H1 (cell line): ENCODE data around the gene ZGRF1. TPM values are rescaled to one million over a fixed set of nuclear protein-coding genes. Genes with fewer than 3 reads are reported as not detected.

Experiments used
- CTCF ChIA-PET: fragments of 300-600 bp; sonication (Branson Sonifier 250); formaldehyde crosslinking; loops from one replicate; lab custom pipeline; 2021; ENCODE audit not compliant: partially characterized antibody; lab: Charles Lee
- POLR2A ChIA-PET: fragments of 300-600 bp; sonication (Branson Sonifier 250); formaldehyde crosslinking; loops from one replicate; lab custom pipeline; 2021; ENCODE audit warnings: inconsistent platforms; ENCODE audit not compliant: partially characterized antibody; lab: Charles Lee
- DNase-seq, 2 experiments: peaks; one replicate each; pipeline versions ENCODE4 v3.0.0 to v3.0.0-alpha.2; 2010 to 2022; ENCODE audit warnings: low spot score in 2 of 2, low read depth in 1 of 2, mixed read lengths in 1 of 2
- FAIRE-seq: peaks from 2 replicates; lab custom pipeline; 2011; peaks lifted over from hg19 to GRCh38; lab: Jason Lieb, UNC
- H2AFZ ChIP-seq: 2 replicates; pipeline ENCODE4 v1.8.1; 2012; ENCODE audit warnings: low read length, inconsistent platforms
- H2AK5ac ChIP-seq: 2 replicates; pipeline ENCODE4 v1.6.1; 2013; ENCODE audit warnings: low read depth, low read length
- H2BK120ac ChIP-seq: replicated peaks from 2 replicates; pipeline ENCODE3; 2013; ENCODE audit warnings: low read depth, low read length, inconsistent platforms
- H2BK12ac ChIP-seq: 2 replicates; pipeline ENCODE4 v1.6.1; 2013; ENCODE audit warnings: low read depth, low read length
- H2BK15ac ChIP-seq: 2 replicates; pipeline ENCODE4 v1.6.1; 2013; ENCODE audit warnings: low read length
- H2BK20ac ChIP-seq: 2 replicates; pipeline ENCODE4 v1.6.1; 2013; ENCODE audit warnings: low read length
- H2BK5ac ChIP-seq: 2 replicates; pipeline ENCODE4 v1.6.1; 2013; ENCODE audit warnings: low read depth, low read length
- H3K14ac ChIP-seq: 2 replicates; pipeline ENCODE4 v1.6.1; 2013; ENCODE audit warnings: inconsistent platforms; ENCODE audit not compliant: insufficient read length
- H3K18ac ChIP-seq: 2 replicates; pipeline ENCODE4 v1.6.1; 2013; ENCODE audit warnings: low read length; ENCODE audit errors: extremely low read depth
- H3K23ac ChIP-seq: 2 replicates; pipeline ENCODE4 v1.6.1; 2013; ENCODE audit warnings: inconsistent platforms; ENCODE audit not compliant: insufficient read length
- H3K23me2 ChIP-seq: 2 replicates; pipeline ENCODE4 v1.6.1; 2013; ENCODE audit warnings: low read depth, low read length
- H3K27ac ChIP-seq: 2 replicates; pipeline ENCODE4 v1.6.1; 2011; ENCODE audit warnings: low read depth, low read length, inconsistent platforms
- H3K27me3 ChIP-seq, 4 experiments: replicated peaks in 1 of 4; 1 replicate in 1 of 4; 2 replicates in 3 of 4; pipeline versions ENCODE4 v1.6.1 to v1.8.1; 2011 to 2013; ENCODE audit warnings: low read length in 3 of 4, mild to moderate bottlenecking in 3 of 4, inconsistent platforms in 2 of 4, mixed read lengths in 2 of 4, moderate library complexity in 1 of 4; ENCODE audit not compliant: control insufficient read depth in 3 of 4, insufficient read depth in 3 of 4; ENCODE audit errors: extremely low read depth in 1 of 4
- H3K36me3 ChIP-seq, 4 experiments: 2 replicates each; pipeline versions ENCODE4 v1.6.1 to v1.8.1; 2011 to 2013; ENCODE audit warnings: mild to moderate bottlenecking in 4 of 4, low read length in 3 of 4, moderate library complexity in 2 of 4, control low read depth in 1 of 4, inconsistent platforms in 1 of 4; ENCODE audit not compliant: insufficient read depth in 4 of 4, control insufficient read depth in 2 of 4
- H3K4ac ChIP-seq: replicated peaks from 2 replicates; pipeline ENCODE3; 2013; ENCODE audit warnings: low read length, low read depth, mixed read lengths, inconsistent platforms; ENCODE audit not compliant: insufficient read length
- H3K4me1 ChIP-seq, 4 experiments: replicated peaks in 1 of 4; 1 replicate in 1 of 4; 2 replicates in 3 of 4; pipeline versions ENCODE4 v1.6.1 to v1.8.1; 2011 to 2013; ENCODE audit warnings: low read length in 3 of 4, inconsistent platforms in 2 of 4, mixed read lengths in 1 of 4; ENCODE audit not compliant: insufficient read depth in 4 of 4, control insufficient read depth in 3 of 4
- H3K4me2 ChIP-seq, 2 experiments: 2 replicates each; pipeline versions ENCODE4 v1.6.1 to v1.8.1; 2011 to 2013; ENCODE audit warnings: low read depth in 2 of 2, low read length in 2 of 2, control low read depth in 1 of 2, inconsistent platforms in 1 of 2, mild to moderate bottlenecking in 1 of 2; ENCODE audit not compliant: insufficient read depth in 1 of 2
- H3K4me3 ChIP-seq, 4 experiments: fragments of 200-600, 300-600 bp in 1 of 4; sonication (generic), shearing (Covaris generic), sonication (Bioruptor Twin) in 1 of 4; 2 replicates each; pipeline versions ENCODE4 v1.5.1 to v1.8.1; 2011 to 2016; ENCODE audit warnings: low read length in 4 of 4, low read depth in 3 of 4, control low read depth in 2 of 4, inconsistent platforms in 2 of 4, mild to moderate bottlenecking in 2 of 4, mixed read lengths in 1 of 4, moderate library complexity in 1 of 4; ENCODE audit not compliant: insufficient read depth in 2 of 4; ENCODE audit errors: extremely low read depth in 1 of 4
- H3K56ac ChIP-seq: replicated peaks from 2 replicates; pipeline ENCODE3; 2013; ENCODE audit warnings: low read depth, mild to moderate bottlenecking, mixed read lengths, low read length, inconsistent platforms; ENCODE audit not compliant: insufficient read length
- H3K79me1 ChIP-seq: 2 replicates; pipeline ENCODE4 v1.6.1; 2013; ENCODE audit warnings: low read depth, low read length, control low read depth
- H3K79me2 ChIP-seq, 2 experiments: 2 replicates each; pipeline versions ENCODE4 v1.6.1 to v1.8.1; 2012 to 2013; ENCODE audit warnings: low read length in 2 of 2, mild to moderate bottlenecking in 2 of 2, inconsistent platforms in 1 of 2; ENCODE audit not compliant: insufficient read depth in 2 of 2, control insufficient read depth in 1 of 2
- H3K9ac ChIP-seq, 4 experiments: replicated peaks in 1 of 4; 1 replicate in 1 of 4; 2 replicates in 3 of 4; pipeline versions ENCODE4 v1.6.1 to v1.8.1; 2011 to 2013; ENCODE audit warnings: low read depth in 3 of 4, low read length in 3 of 4, control low read depth in 2 of 4, mild to moderate bottlenecking in 2 of 4, moderate library complexity in 2 of 4, inconsistent platforms in 1 of 4; ENCODE audit errors: extremely low read depth in 1 of 4
- H3K9me3 ChIP-seq, 2 experiments: 2 replicates each; pipeline versions ENCODE4 v1.6.1 to v1.8.1; 2012 to 2013; ENCODE audit warnings: mild to moderate bottlenecking in 2 of 2, moderate library complexity in 2 of 2, control low read depth in 1 of 2, inconsistent platforms in 1 of 2, low read depth in 1 of 2, low read length in 1 of 2, mixed read lengths in 1 of 2; ENCODE audit not compliant: insufficient read depth in 2 of 2
- H4K20me1 ChIP-seq, 2 experiments: replicated peaks in 1 of 2; 2 replicates each; pipeline versions ENCODE3 to v1.8.1; 2011 to 2013; ENCODE audit warnings: inconsistent platforms in 2 of 2, low read length in 2 of 2, mild to moderate bottlenecking in 1 of 2; ENCODE audit not compliant: insufficient read depth in 2 of 2, control insufficient read depth in 1 of 2
- H4K5ac ChIP-seq: 2 replicates; pipeline ENCODE4 v1.6.1; 2013; ENCODE audit warnings: low read length, low read depth, mixed read lengths, inconsistent platforms; ENCODE audit not compliant: insufficient read length
- H4K8ac ChIP-seq: 2 replicates; pipeline ENCODE4 v1.8.0; 2013; ENCODE audit warnings: mild to moderate bottlenecking, moderate library complexity, low read length, inconsistent platforms; ENCODE audit not compliant: insufficient read depth; ENCODE audit errors: extremely low read depth
- H4K91ac ChIP-seq: replicated peaks from 2 replicates; pipeline ENCODE3; 2013; ENCODE audit warnings: low read length, mixed read lengths, inconsistent platforms; ENCODE audit not compliant: insufficient read length
- EZH2 ChIP-seq: fragments of 200-600 bp; sonication (generic); IDR thresholded peaks from 2 replicates; pipeline ENCODE4 v1.7.1; 2012; ENCODE audit warnings: low read depth, mild to moderate bottlenecking, moderate library complexity, low read length, inconsistent platforms; ENCODE audit not compliant: severe bottlenecking
- HDAC6 ChIP-seq: IDR thresholded peaks from one replicate; pipeline ENCODE4 v1.7.1; 2012; ENCODE audit warnings: low read depth, mild to moderate bottlenecking, inconsistent platforms, low read length, moderate library complexity
- SP4 ChIP-seq: IDR thresholded peaks from 2 replicates; pipeline ENCODE4 v1.6.1; 2012; ENCODE audit warnings: low read length, inconsistent platforms
- WGBS, 2 experiments: shearing (Covaris generic) in 1 of 2; methylation state at CpG; one replicate each; pipeline versions ENCODE4 v1.1.6 to v1.1.7; 2013 to 2015; ENCODE audit warnings: low lambda C conversion rate in 2 of 2, mixed read lengths in 2 of 2, inconsistent platforms in 1 of 2, low coverage in 1 of 2, missing lambda C conversion rate in 1 of 2; ENCODE audit not compliant: insufficient replicate concordance in 2 of 2, insufficient coverage in 1 of 2, insufficient read length in 1 of 2; ENCODE audit errors: extremely low coverage in 1 of 2, missing lambda C conversion rate in 1 of 2; 5-methylcytosine and 5-hydroxymethylcytosine counted together
- polyA plus RNA-seq, 7 experiments: library from polyadenylated mRNA; depleted of rRNA in 3 of 7; stranded (reverse) in 5 of 7; unstranded in 2 of 7; fragments of >200 nt in 5 of 7; fragments of 200-250 nt in 2 of 7; gene quantifications; 1 replicate in 5 of 7; 2 replicates in 1 of 7; 4 replicates in 1 of 7; pipeline versions ENCODE4 v1.2.1 to v1.2.3, GENCODE V29; 2011 to 2013; ENCODE audit warnings: missing spikeins in 2 of 7, mixed read lengths in 2 of 7
- total RNA-seq: library from RNA; stranded (reverse); fragmentation: NEBNext Ultra II Directional; extraction: Animal tissue kit (Norgen Biotek cat#: 25700); gene quantifications from 2 replicates; pipeline ENCODE4 v1.2.1, GENCODE V29; 2021

ZGRF1 gene
- total and polyA plus RNA-seq, 2 of the 8 experiments (the other 6 are each of a cell fraction or from before 2014, with no cell fraction given) = 12.0 to 44.6 TPM

DNA sequence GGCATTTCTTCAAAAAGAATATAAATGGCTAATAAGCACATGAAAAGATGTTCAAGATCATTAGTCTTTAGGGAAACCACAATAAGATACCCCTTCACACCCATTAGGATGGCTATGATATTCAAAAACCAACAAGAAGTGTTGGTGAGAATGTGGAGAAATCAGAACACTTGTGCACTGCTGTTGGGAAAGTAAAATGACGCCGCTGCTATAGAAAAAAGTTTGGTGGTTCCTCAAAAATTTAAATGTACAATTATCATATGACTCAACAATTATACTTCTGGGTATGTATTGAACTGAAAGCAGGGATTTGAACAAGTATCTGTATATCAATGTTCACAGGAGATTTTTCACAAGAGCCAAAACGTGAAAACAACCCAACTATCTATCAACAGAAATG, 91.4 kb downstream of the ZGRF1 start:
- no peak for FAIRE-seq
- H2AK5ac ChIP-seq = no peak overlapping the region
- TF ChIP-seq SP4 (no peak), HDAC6 (no peak), EZH2 (no peak)

More for the DNA sequence above, 91.4 kb downstream of the ZGRF1 start:
- no peak overlapping the region for H3K27ac ChIP-seq
- H3K79me2 ChIP-seq = no peaks in the 10 kb centered on the region
- H2BK12ac ChIP-seq = no peak overlapping the region
- H2BK15ac ChIP-seq = no peak overlapping the region
- CTCF ChIA-PET = no interaction called here
- peaks cover 0 to 3% (median 0%) of the 10 kb centered on the region in 4 experiments; a peak in 2 of 8 replicates for H3K36me3 ChIP-seq
- no peaks in the 10 kb centered on the region for H3K79me1 ChIP-seq
- H3K23me2 ChIP-seq = no peaks in the 10 kb centered on the region
- no peak overlapping the region for H4K5ac ChIP-seq
- no peak overlapping the region for H2BK20ac ChIP-seq
- no peaks in the 10 kb centered on the region for H3K4me1 ChIP-seq
- no peak overlapping the region for H4K8ac ChIP-seq
- H3K9me3 ChIP-seq = no peaks in the 10 kb centered on the region
- no peak overlapping the region for H3K4ac ChIP-seq
- H3K56ac ChIP-seq = no peak overlapping the region
- H2BK5ac ChIP-seq = no peak overlapping the region
- H4K20me1 ChIP-seq = no peaks in the 10 kb centered on the region
- no peak overlapping the region for H3K18ac ChIP-seq
- DNase-seq = no peak
- no peak overlapping the region for H2BK120ac ChIP-seq
- no peak overlapping the region for H3K4me2 ChIP-seq
- no peak overlapping the region for H3K4me3 ChIP-seq
- WGBS, 2 experiments = 97% methylated on average over 3 of the region's 3 CpGs; no CpG with 5 or more reads in 1 of the 2 experiments
- H3K14ac ChIP-seq = no peak overlapping the region
- POLR2A ChIA-PET = no interaction called here
- H4K91ac ChIP-seq = no peak overlapping the region
- H3K23ac ChIP-seq = no peak overlapping the region
- no peaks in the 10 kb centered on the region for H3K27me3 ChIP-seq
- no peak overlapping the region for H2AFZ ChIP-seq
- H3K9ac ChIP-seq = no peak overlapping the region
